Neural cell (in vitro differentiated cells): ENCODE results near the gene PTGIS.

ENCODE experiments used
- CTCF ChIP-seq: fragments of 450-650 bp; IDR thresholded peaks from 2 replicates; pipeline ENCODE4 v1.5.1; 2014; ENCODE audit warnings: antibody characterized with exemption, mild to moderate bottlenecking, moderate library complexity; ENCODE audit not compliant: poor library complexity, severe bottlenecking
- EP300 ChIP-seq: fragments of 450-650 bp; conservative IDR thresholded peaks from 2 replicates; pipeline ENCODE4 v1.6.1; 2014; ENCODE audit warnings: antibody characterized with exemption, mild to moderate bottlenecking, moderate library complexity; ENCODE audit not compliant: poor library complexity, severe bottlenecking
- EZH2 ChIP-seq: fragments of 200-600, 300-800 bp; shearing (Covaris generic), sonication (generic); IDR thresholded peaks from 2 replicates; pipeline ENCODE4 v1.6.1; 2014; ENCODE audit warnings: antibody characterized with exemption, low read length, borderline replicate concordance, mild to moderate bottlenecking; ENCODE audit not compliant: insufficient read depth, poor library complexity, severe bottlenecking
- RAD21 ChIP-seq: fragments of 450-650 bp; conservative IDR thresholded peaks from 2 replicates; pipeline ENCODE4 v1.6.1; 2014; ENCODE audit warnings: antibody characterized with exemption, mild to moderate bottlenecking, moderate library complexity

- TF ChIP-seq CTCF (no peak), RAD21 (no peak), EZH2 (no peak), EP300 (no peak)
Observed at GRCh38 chr20:49559411-49560081, 8.4 kb downstream of the PTGIS start.
